Activated T-cell treated with anti-CD3 and anti-CD28 coated beads for 48 hours (primary cell): Measurements from ENCODE around the gene PDZRN3.

ENCODE experiments used
- DNase-seq: peaks from one replicate; pipeline ENCODE4 v3.0.0-alpha.2; 2020; ENCODE audit warnings: low read depth

PDZRN3 gene

GRCh38 chr3:73556520-73557372 lies 68.0 kb downstream of the PDZRN3 start:
- DNase-seq, result no peak

GRCh38 chr3:73555076-73555475 lies 69.7 kb downstream of the PDZRN3 start:
- no peak for DNase-seq

- DNase-seq, result no peak
Observed at GRCh38 chr3:73552700-73553099, 72.0 kb downstream of the PDZRN3 start.

DNA sequence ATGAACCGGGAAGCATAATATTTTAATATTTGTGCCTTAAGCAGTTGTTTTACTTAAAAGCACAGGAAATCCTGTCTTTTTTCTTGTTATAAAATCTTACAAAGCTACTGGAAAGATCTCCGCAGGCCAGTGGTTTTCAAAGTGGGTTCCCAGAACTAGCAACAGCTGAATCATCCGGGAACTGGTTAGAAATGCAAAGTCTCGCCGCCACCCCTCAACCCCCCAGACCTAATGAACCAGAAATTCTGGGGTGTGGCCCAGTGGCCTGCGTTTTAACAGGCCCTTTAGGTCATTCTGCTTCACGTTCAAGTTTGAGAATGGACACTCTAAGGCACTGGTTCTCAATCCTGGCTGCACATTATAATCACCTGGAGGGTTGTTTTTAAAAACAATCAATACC lies 74.7 kb downstream of the PDZRN3 start:
- DNase-seq, result no peak

- no peak for DNase-seq
Observed at GRCh38 chr3:73549051-73549600, 75.6 kb downstream of the PDZRN3 start.

DNA sequence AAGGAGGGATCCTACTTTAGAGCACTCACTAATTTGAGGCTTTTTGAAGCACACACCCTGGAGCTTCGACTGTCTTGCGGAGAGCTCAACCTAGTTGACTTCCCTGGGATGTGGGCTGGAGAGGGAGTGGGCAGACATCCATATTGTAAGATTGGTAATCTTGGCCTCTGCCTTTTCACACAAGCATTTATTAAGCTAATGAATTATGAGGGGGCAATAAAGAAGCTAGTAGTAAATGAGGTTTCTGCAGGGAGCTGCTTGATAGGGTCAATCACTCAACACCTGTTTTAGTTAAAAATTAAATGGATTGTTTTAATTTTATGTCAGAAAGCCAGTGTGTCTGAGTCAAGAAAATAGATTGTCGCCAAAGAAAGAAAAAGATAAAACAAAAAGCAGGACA lies 76.3 kb downstream of the PDZRN3 start:
- DNase-seq, result no peak

DNA sequence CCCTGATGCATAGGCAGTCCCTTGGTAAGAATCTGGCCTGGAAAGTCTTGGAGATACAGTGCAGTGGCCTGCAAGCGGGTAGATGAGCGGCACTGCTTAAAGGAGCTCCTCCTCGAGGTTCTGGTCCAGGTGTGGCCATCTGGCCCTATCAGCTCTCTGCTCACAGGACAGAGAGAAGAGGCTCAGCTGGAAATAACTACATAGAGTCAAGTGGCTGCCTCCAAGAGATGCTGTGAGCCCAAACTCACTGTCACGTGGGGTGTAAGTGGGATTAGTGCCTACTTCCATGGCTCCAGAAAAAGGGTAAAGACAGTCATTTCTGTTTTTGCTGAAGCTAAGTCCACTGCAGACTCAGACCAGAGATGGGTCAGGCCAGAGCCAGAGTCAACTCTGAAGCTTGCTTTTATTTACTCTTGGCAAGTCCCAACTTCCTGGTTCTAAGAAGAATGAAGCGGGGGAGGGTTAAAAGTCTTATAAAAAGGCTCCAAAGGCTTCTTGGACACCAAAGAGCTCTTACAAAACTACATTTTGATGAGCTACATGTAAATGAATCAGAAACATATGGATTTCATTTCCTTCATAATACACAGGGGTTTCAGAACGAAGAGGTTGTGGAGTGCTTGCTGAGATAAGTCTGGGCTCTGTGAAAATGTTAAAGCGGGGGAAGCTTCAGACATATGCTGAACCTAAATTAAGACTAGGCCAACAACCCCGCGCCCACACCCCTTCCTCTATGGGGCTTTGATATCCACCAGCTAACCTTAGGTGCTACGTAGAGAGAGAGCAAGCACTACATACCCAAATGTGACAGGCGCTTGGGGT lies 77.1 kb downstream of the PDZRN3 start:
- no peak for DNase-seq

- DNase-seq, result no peak
Observed at GRCh38 chr3:73546961-73547360, 77.8 kb downstream of the PDZRN3 start.

GRCh38 chr3:73543412-73543811 lies 81.3 kb downstream of the PDZRN3 start:
- no peak for DNase-seq

DNA sequence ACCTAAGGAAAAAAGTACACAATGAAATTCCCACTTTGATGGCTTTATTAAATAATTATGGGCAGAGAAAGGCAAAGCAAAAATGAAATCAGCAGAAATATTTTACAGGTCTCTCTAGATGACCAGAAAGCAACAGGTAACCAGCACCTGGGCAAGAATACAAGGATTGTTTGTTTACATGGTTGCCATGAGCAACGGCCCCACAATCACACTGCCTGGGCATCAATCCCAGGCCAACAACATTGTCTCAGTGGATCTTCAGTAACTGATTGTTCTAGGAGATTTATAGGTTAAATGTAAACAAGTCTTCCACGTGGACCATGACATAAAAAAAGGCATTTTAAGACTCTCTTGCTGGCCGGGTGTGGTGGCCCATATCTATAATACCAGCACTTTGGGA lies 82.6 kb downstream of the PDZRN3 start:
- DNase-seq, result no peak

- no peak for DNase-seq
Observed at GRCh38 chr3:73540969-73541740, 83.6 kb downstream of the PDZRN3 start.

- DNase-seq, result no peak
Observed at GRCh38 chr3:73538486-73538885, 86.3 kb downstream of the PDZRN3 start.

DNA sequence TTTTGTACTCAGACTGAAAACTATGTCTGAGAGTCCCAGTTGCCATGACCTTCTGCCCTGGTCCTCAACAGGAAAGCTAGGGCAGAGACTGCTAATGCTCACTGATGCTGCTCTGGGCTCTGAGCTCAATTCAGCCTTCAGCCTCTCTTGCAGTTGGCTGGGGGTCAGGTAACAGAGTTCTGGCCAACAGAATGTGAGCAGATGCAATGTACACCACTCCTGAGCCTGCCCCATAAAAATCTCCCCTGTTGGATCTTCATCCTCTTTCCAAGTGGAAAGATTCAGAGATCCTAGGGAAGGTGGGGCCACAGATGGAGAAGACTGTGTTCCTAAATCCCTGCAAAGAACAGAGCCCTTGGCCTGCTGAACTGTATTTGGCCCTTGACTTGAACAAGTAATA lies 87.8 kb downstream of the PDZRN3 start:
- no peak for DNase-seq

- DNase-seq, result no peak
Observed at GRCh38 chr3:73536336-73536895, 88.3 kb downstream of the PDZRN3 start.

DNA sequence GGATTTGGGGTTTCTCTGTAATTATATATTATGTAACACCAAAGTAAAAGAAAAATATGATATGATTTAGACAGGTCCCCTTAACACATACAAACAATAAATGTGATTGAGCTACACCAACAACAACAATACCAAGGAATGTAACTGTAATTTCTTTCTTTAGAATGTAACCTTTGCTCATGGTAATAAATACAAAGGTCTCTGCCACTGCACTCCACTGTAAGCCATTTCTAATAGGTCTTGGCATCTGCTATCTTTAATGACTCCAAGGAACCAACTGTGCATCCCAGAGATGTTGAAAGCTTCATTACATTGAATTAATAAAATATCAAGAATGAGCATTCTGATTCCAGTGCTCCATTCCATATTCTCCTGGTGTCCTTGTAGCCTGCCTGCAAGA lies 88.8 kb downstream of the PDZRN3 start:
- DNase-seq, result no peak

DNA sequence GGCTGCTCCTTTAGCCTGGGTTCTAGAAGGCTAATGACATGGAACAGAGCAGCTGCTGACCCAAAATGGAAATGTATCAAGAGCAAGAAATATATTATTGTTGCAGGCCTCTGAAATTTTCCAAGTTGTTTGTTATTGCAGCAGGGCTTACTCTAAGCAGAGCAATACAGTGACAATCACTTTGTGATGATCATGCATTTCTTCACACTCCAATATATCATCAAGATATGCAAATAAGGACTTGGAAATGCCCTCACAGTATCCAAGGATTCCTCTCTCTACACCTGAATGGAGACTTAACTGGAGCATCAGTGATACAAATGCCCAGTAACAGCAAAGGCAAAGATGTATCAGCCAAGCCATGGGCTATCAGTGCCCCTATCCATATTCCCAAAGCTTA lies 89.6 kb downstream of the PDZRN3 start:
- DNase-seq, result no peak

GRCh38 chr3:73530022-73530396 lies 94.7 kb downstream of the PDZRN3 start:
- DNase-seq, result no peak

- DNase-seq, result no peak
Observed at GRCh38 chr3:73529308-73530021, 95.3 kb downstream of the PDZRN3 start.

GRCh38 chr3:73525591-73525990 lies 99.2 kb downstream of the PDZRN3 start:
- DNase-seq, result no peak

DNA sequence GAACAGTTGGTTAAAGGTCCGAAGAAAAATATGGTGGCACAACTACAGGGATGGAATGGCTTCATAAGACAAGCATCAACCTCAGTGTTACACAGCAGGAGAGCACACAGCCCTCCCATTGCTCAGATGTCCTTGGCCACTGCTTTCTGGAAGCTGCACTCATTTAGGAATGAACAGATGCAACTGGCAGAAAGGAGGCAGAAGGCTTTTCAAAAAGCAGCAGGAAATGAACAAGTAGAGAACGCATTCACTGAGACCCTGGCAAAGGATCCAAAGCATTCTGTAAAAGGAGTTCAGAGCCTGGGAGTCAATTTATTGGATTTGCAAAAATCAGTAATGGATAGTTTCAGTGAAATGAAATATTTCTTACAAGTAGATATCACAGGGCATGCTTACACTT lies 101.1 kb downstream of the PDZRN3 start:
- DNase-seq, result no peak

- no peak for DNase-seq
Observed at GRCh38 chr3:73521734-73522336, 102.9 kb downstream of the PDZRN3 start.
